Measurements from ENCODE around the gene XKR7.

XKR7 gene

DNA sequence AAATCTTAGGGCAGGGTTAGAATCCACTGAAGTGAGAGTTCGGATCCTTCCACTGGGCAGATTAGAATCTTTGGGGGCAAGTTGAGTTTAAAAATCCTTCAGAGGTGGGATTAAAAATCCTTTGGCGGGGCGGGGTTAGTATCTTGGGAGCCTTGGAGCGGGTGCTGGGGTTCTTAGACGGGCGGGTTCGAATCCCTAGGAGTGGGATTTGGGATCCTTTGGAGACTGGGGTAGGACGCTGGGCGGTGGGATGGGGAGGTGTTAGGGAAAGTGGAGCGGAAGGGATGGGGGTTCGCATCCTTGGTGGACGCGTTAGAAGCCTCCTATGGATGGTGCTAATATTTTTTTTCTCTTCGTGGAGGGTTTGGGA lies 83.8 kb downstream of the XKR7 start:
- no peak for DNase-seq (ENCODE audit: extremely low spot score)
- POLR2A ChIA-PET: interaction anchor here (2.6 kb wide), 1 partner anchor 11 kb away, joined by 22 read pairs; no protein-coding TSS in a partner anchor
- CTCF ChIA-PET: interaction anchor here (1.8 to 6.1 kb wide), 3 partner anchors 10 to 19 kb away, joined by 4 to 18 read pairs (median 5); no protein-coding TSS in a partner anchor
- TF ChIP-seq, protein P1, sequence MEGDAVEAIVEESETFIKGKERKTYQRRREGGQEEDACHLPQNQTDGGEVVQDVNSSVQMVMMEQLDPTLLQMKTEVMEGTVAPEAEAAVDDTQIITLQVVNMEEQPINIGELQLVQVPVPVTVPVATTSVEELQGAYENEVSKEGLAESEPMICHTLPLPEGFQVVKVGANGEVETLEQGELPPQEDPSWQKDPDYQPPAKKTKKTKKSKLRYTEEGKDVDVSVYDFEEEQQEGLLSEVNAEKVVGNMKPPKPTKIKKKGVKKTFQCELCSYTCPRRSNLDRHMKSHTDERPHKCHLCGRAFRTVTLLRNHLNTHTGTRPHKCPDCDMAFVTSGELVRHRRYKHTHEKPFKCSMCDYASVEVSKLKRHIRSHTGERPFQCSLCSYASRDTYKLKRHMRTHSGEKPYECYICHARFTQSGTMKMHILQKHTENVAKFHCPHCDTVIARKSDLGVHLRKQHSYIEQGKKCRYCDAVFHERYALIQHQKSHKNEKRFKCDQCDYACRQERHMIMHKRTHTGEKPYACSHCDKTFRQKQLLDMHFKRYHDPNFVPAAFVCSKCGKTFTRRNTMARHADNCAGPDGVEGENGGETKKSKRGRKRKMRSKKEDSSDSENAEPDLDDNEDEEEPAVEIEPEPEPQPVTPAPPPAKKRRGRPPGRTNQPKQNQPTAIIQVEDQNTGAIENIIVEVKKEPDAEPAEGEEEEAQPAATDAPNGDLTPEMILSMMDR (IDR thresholded peaks at IDR 0.05; ENCODE audit: control extremely low read depth, extremely low read depth, low read depth, missing control alignments): no peak

DNA sequence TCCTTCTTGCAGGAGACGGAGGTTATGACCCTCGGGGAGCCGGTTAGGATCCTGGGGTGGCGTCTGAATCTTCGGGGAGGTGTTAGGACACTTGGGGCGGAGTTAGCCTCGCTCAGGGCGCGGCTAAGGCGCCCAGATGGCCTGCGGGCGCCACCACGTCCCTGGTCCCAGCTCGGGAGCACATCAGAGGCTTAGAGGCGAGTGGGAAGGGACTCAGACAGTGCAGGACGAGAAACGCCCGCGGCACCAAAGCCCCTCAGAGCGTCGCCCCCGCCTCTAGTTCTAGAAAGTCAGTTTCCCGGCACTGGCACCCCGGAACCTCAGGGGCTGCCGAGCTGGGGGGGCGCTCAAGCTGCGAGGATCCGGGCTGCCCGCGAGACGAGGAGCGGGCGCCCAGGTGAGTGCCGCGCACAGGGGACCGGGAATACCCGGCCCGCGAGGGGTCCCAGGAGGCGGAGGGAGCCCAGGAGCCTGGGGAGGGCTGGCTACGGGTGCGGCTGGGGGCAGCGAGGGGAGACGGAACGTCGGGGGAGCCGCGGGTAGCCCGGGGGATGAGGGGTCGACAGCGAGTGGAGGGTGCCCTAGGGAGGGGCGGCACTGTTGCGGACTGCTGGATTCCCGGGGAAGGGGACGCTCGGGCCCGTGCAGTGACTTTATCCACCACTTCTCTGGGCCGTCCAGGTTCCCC lies 84.3 kb downstream of the XKR7 start, which contains the start of gene HCK:
HCK (plus strand) TSS at position 153 of the 688 bp plus-strand sequence.
- POLR2A ChIA-PET: interaction anchor here (0.7 to 2.6 kb wide), 2 partner anchors 11 to 184 kb away, joined by 3 to 22 read pairs; no protein-coding TSS in a partner anchor
- CTCF ChIA-PET: interaction anchor here (0.7 to 6.1 kb wide), 5 partner anchors 10 to 20 kb away, joined by 3 to 18 read pairs (median 5); no protein-coding TSS in a partner anchor
- peak; percentile 75 for DNase-seq (ENCODE audit: extremely low spot score)
- TF ChIP-seq, protein P1 (IDR thresholded peaks at IDR 0.05; ENCODE audit: control extremely low read depth, extremely low read depth, low read depth, missing control alignments): no peak

DNA sequence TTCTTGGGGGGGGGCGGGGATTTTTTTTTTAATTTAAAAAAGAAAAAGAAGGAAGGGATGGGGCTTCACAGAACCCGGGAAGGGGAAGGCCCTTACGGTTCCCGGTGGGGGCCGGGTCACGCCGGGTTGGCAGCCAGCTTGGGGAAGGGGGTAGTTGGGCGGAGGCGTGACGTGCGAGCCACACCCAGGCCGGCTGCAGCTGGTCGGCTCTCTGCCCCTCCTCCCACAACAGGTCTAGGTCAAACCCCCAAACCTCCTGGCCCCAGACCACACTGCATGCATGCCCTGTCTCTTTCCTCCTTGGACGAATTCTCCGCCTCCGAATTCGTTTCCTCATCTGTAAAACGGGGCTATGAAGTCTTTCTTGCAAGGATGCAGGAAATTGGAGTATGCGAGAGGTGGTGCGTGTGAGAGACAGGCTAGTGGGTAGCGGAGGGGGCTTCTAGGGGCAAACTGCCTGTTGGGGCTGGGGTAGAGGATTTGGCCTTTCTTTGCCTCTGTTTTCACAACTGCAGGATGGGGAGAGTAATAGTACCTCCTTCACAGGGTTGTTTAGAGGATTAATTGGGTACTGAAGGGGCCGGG lies 84.9 kb downstream of the XKR7 start:
- ChIA-PET POLR2A (interaction anchor here (0.7 to 2.6 kb wide), 2 partner anchors 10 to 185 kb away, joined by 3 to 22 read pairs; no protein-coding TSS in a partner anchor), CTCF (interaction anchor here (0.7 to 6.1 kb wide), 6 partner anchors 10 to 38 kb away, joined by 3 to 18 read pairs (median 4); no protein-coding TSS in a partner anchor)
- peak; percentile 69 for DNase-seq (ENCODE audit: extremely low spot score)

More for the DNA sequence above, 84.9 kb downstream of the XKR7 start:
- TF ChIP-seq, protein P1 (IDR thresholded peaks at IDR 0.05; ENCODE audit: control extremely low read depth, extremely low read depth, low read depth, missing control alignments): no peak
